H9 (cell line): Measurements from ENCODE around the gene TRAF3. TPM values are rescaled to one million over a fixed set of nuclear protein-coding genes. Genes with fewer than 3 reads are reported as not detected.

ENCODE experiments used
- DNase-seq: peaks from one replicate; pipeline ENCODE4 v3.0.0-alpha.2; 2017
- H2AFZ ChIP-seq: one replicate; pipeline ENCODE4 v1.6.1; 2013; ENCODE audit warnings: mild to moderate bottlenecking, low read length, control low read depth, moderate library complexity
- H2AK5ac ChIP-seq: 2 replicates; pipeline ENCODE4 v1.6.1; 2013; ENCODE audit warnings: low read length, control low read depth, mixed read lengths; ENCODE audit not compliant: insufficient read length
- H2BK120ac ChIP-seq: one replicate; pipeline ENCODE4 v1.6.1; 2013; ENCODE audit warnings: low read depth, mild to moderate bottlenecking, low read length, control low read depth, inconsistent platforms; ENCODE audit not compliant: poor library complexity, severe bottlenecking
- H2BK12ac ChIP-seq: 2 replicates; pipeline ENCODE4 v1.6.1; 2013; ENCODE audit warnings: low read length, control low read depth, mixed read lengths, low read depth; ENCODE audit not compliant: insufficient read length
- H2BK15ac ChIP-seq: 2 replicates; pipeline ENCODE4 v1.6.1; 2013; ENCODE audit warnings: low read depth, low read length, control low read depth
- H2BK20ac ChIP-seq: one replicate; pipeline ENCODE4 v1.6.1; 2013; ENCODE audit warnings: low read depth, mild to moderate bottlenecking, low read length, control low read depth, inconsistent platforms; ENCODE audit not compliant: poor library complexity, severe bottlenecking
- H2BK5ac ChIP-seq: 2 replicates; pipeline ENCODE4 v1.6.1; 2013; ENCODE audit warnings: low read length, control low read depth, mixed read lengths; ENCODE audit not compliant: insufficient read length
- H3K14ac ChIP-seq: 2 replicates; pipeline ENCODE4 v1.6.1; 2013; ENCODE audit warnings: low read length, control low read depth; ENCODE audit not compliant: insufficient read depth
- H3K18ac ChIP-seq: 2 replicates; pipeline ENCODE4 v1.6.1; 2013; ENCODE audit warnings: low read depth, mild to moderate bottlenecking, mixed read lengths, low read length, control low read depth; ENCODE audit not compliant: insufficient read length
- H3K23ac ChIP-seq: 2 replicates; pipeline ENCODE4 v1.6.1; 2013; ENCODE audit warnings: low read length, control low read depth, mixed read lengths, low read depth; ENCODE audit not compliant: insufficient read length
- H3K23me2 ChIP-seq: 2 replicates; pipeline ENCODE4 v1.6.1; 2013; ENCODE audit warnings: low read depth, mild to moderate bottlenecking, mixed read lengths, low read length, control low read depth; ENCODE audit not compliant: insufficient read length, poor library complexity, severe bottlenecking
- H3K27ac ChIP-seq: 2 replicates; pipeline ENCODE4 v1.5.1; 2013; ENCODE audit warnings: low read length, control low read depth, mixed read lengths, low read depth; ENCODE audit not compliant: insufficient read length
- H3K27me3 ChIP-seq: 2 replicates; pipeline ENCODE4 v1.6.1; 2013; ENCODE audit warnings: low read length, control low read depth, inconsistent platforms; ENCODE audit not compliant: insufficient read depth
- H3K4ac ChIP-seq: 2 replicates; pipeline ENCODE4 v1.6.1; 2013; ENCODE audit warnings: low read depth, mild to moderate bottlenecking, control low read depth, inconsistent platforms, low read length, moderate library complexity
- H3K4me1 ChIP-seq: 2 replicates; pipeline ENCODE4 v1.6.1; 2013; ENCODE audit warnings: low read length, control low read depth, inconsistent platforms; ENCODE audit not compliant: insufficient read depth
- H3K4me2 ChIP-seq: 2 replicates; pipeline ENCODE4 v1.6.1; 2013; ENCODE audit warnings: low read length, control low read depth, mixed read lengths; ENCODE audit not compliant: insufficient read length, insufficient read depth
- H3K56ac ChIP-seq: 2 replicates; pipeline ENCODE4 v1.6.1; 2013; ENCODE audit warnings: low read depth, mild to moderate bottlenecking, mixed read lengths, low read length, control low read depth; ENCODE audit not compliant: insufficient read length
- H3K79me1 ChIP-seq: 2 replicates; pipeline ENCODE4 v1.6.1; 2013; ENCODE audit warnings: low read depth, mild to moderate bottlenecking, moderate library complexity, low read length, control low read depth, inconsistent platforms; ENCODE audit not compliant: insufficient read depth, poor library complexity, severe bottlenecking
- H3K79me2 ChIP-seq: 2 replicates; pipeline ENCODE4 v1.6.1; 2013; ENCODE audit warnings: low read length, control low read depth, inconsistent platforms; ENCODE audit not compliant: insufficient read depth
- H3K9ac ChIP-seq: 2 replicates; pipeline ENCODE4 v1.6.1; 2013; ENCODE audit warnings: low read length, control low read depth, mixed read lengths; ENCODE audit not compliant: insufficient read length; ENCODE audit errors: extremely low read depth
- H3K9me3 ChIP-seq: one replicate; pipeline ENCODE4 v1.6.1; 2013; ENCODE audit warnings: low read depth, low read length, inconsistent platforms; ENCODE audit not compliant: control insufficient read depth
- H3T11ph ChIP-seq: one replicate; pipeline ENCODE4 v1.6.1; 2013; ENCODE audit warnings: mild to moderate bottlenecking, low read length, control low read depth, inconsistent platforms
- H4K20me1 ChIP-seq: one replicate; pipeline ENCODE4 v1.6.1; 2013; ENCODE audit not compliant: control insufficient read depth, insufficient read length, insufficient read depth
- H4K5ac ChIP-seq: 2 replicates; pipeline ENCODE4 v1.6.1; 2013; ENCODE audit warnings: low read depth, mild to moderate bottlenecking, mixed read lengths, low read length, control low read depth; ENCODE audit not compliant: insufficient read length
- H4K8ac ChIP-seq: replicated peaks from 2 replicates; pipeline ENCODE4 v1.6.1; 2013; ENCODE audit warnings: low read length, control low read depth, mixed read lengths, low read depth; ENCODE audit not compliant: insufficient read length
- H4K91ac ChIP-seq: 2 replicates; pipeline ENCODE4 v1.6.1; 2013; ENCODE audit warnings: low read depth, mild to moderate bottlenecking, moderate library complexity, mixed read lengths, low read length, control low read depth; ENCODE audit not compliant: insufficient read length
- H3K27ac Mint-ChIP-seq, 3 experiments: 2 replicates in 2 of 3; 3 replicates in 1 of 3; pipeline ENCODE4 v1.8.0; 2020 to 2021; ENCODE audit warnings: mixed read lengths in 3 of 3, mild to moderate bottlenecking in 1 of 3, moderate library complexity in 1 of 3
- H3K27me3 Mint-ChIP-seq: 2 replicates; pipeline ENCODE4 v1.8.0; 2021; ENCODE audit warnings: low read depth, mild to moderate bottlenecking, moderate library complexity, mixed read lengths
- H3K36me3 Mint-ChIP-seq, 3 experiments: 2 replicates in 2 of 3; 3 replicates in 1 of 3; pipeline ENCODE4 v1.8.0; 2020 to 2021; ENCODE audit warnings: low read depth in 3 of 3, mixed read lengths in 3 of 3; ENCODE audit not compliant: insufficient read depth in 1 of 3
- H3K4me1 Mint-ChIP-seq, 2 experiments: 2 replicates each; pipeline ENCODE4 v1.8.0; 2020; ENCODE audit warnings: mixed read lengths in 2 of 2
- H3K4me3 Mint-ChIP-seq, 2 experiments: 2 replicates in 1 of 2; 3 replicates in 1 of 2; pipeline ENCODE4 v1.8.0; 2020 to 2021; ENCODE audit warnings: mild to moderate bottlenecking in 2 of 2, mixed read lengths in 2 of 2, moderate library complexity in 1 of 2
- H3K9me3 Mint-ChIP-seq, 2 experiments: 2 replicates in 1 of 2; 3 replicates in 1 of 2; pipeline ENCODE4 v1.8.0; 2020; ENCODE audit warnings: mild to moderate bottlenecking in 2 of 2, mixed read lengths in 2 of 2, moderate library complexity in 1 of 2
- CTCF ChIP-seq: fragments of 200-600 bp; sonication (generic); conservative IDR thresholded peaks from 3 replicates; pipeline ENCODE4 v1.8.0; 2021; ENCODE audit warnings: antibody characterized with exemption, mild to moderate bottlenecking
- WGBS: extraction: QIAGEN DNeasy Blood & Tissue Kit; methylation state at CpG from one replicate; pipeline ENCODE4 v1.1.7; 2013; ENCODE audit warnings: missing lambda C conversion rate, low lambda C conversion rate, mixed read lengths; ENCODE audit not compliant: insufficient read length; ENCODE audit errors: extremely low coverage; 5-methylcytosine and 5-hydroxymethylcytosine counted together
- total RNA-seq: library from RNA; stranded (reverse); gene quantifications from 2 replicates; pipeline ENCODE4 v1.2.1, GENCODE V29; 2021

The TRAF3 gene
- total RNA-seq, 1 experiment from 2014 or later: 9.6 TPM

- no peak overlapping the region for H3K14ac ChIP-seq
- H3K56ac ChIP-seq: no peak overlapping the region
- no peaks in the 10 kb centered on the region for H3K27me3 Mint-ChIP-seq
- no peak overlapping the region for H2BK5ac ChIP-seq
- no peak for DNase-seq
- H3K79me2 ChIP-seq: no peaks in the 10 kb centered on the region
- no peak overlapping the region for H2AFZ ChIP-seq
- H3K79me1 ChIP-seq: no peaks in the 10 kb centered on the region
- no peak overlapping the region for H3K27ac ChIP-seq
- H3K4ac ChIP-seq: no peak overlapping the region
- no peak overlapping the region for H3K4me3 Mint-ChIP-seq
- no peak overlapping the region for H4K8ac ChIP-seq
- no peak overlapping the region for H3K9ac ChIP-seq
- H2BK120ac ChIP-seq: no peak overlapping the region
- no peak overlapping the region for H2BK12ac ChIP-seq
- no peak overlapping the region for H2BK20ac ChIP-seq
- H4K91ac ChIP-seq: no peak overlapping the region
- H3K9me3 ChIP-seq: no peaks in the 10 kb centered on the region
- no peaks in the 10 kb centered on the region for H3K27me3 ChIP-seq
- H4K20me1 ChIP-seq: no peaks in the 10 kb centered on the region
- no peak overlapping the region for H2BK15ac ChIP-seq
- H3K23ac ChIP-seq: no peak overlapping the region
- WGBS: no CpG with 5 or more reads among the region's 12 CpGs
- H3T11ph ChIP-seq: no peak overlapping the region
- no peaks in the 10 kb centered on the region for H3K4me1 ChIP-seq
- no peaks in the 10 kb centered on the region for H3K23me2 ChIP-seq
- no peaks in the 10 kb centered on the region; a peak in 1 of 7 replicates for H3K36me3 Mint-ChIP-seq
- H2AK5ac ChIP-seq: no peak overlapping the region
- no peak overlapping the region for H4K5ac ChIP-seq
- H3K27ac Mint-ChIP-seq: no peak overlapping the region
- no peak for TF ChIP-seq CTCF
- peaks cover 5 to 6% of the 10 kb centered on the region in 2 experiments; a peak in 2 of 4 replicates for H3K4me1 Mint-ChIP-seq
- no peak overlapping the region for H3K18ac ChIP-seq
- H3K4me2 ChIP-seq: no peak overlapping the region
- H3K9me3 Mint-ChIP-seq: no peaks in the 10 kb centered on the region
These were observed 71.7 kb downstream of the TRAF3 start for GRCh38 chr14:102848830-102849525.
